ENCODE results near the gene AKR1C8.
"Not testable (repeated sequence)": the region's sequence is repeated elsewhere in the genome, so short reads cannot be mapped to it uniquely, and the experiment has no call there.

Gene AKR1C8

DNA sequence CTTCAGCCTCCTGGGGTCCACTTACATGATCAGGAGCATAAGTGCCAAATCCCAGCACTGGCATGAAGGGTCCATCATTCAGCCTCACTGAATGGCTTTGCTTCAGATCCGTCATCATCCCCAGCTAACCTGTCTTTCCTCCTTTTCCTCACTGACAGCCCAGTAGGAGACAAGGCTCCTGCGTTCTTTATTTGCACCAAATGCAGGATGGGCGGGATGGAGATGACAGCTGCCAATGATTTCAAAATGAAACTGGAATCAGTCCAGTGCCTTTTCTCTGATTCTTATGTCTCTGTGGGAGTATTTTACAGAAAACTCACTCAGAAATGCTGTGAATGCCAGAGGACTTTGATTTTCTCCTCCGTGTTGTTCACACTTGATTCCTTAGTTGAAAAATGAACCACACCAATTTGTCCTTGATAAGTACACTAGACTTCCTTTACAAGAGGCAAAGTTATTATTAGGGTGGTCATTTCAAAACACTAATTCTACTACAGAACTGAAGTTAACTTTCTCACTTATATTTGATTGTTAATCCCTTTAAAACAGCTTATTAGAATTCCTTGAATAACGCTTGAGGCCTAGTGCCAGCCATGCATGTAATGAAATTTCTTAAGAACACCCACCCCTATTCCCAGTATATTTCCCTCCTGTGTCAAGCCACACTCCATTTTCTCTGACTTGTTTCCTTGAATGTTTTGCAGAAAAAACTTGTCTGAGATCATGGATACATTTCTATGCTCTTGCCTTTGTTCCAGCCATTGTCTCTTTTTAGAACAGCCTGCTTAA lies at the start of gene AKR1C8:
AKR1C8 (minus strand) TSS at position 164 of the 789 bp plus-strand sequence; CDS start at position 118, 46 bp downstream.
- no peak within 1 kb of the TSS for H3K27ac ChIP-seq
- TF ChIP-seq, protein P1, sequence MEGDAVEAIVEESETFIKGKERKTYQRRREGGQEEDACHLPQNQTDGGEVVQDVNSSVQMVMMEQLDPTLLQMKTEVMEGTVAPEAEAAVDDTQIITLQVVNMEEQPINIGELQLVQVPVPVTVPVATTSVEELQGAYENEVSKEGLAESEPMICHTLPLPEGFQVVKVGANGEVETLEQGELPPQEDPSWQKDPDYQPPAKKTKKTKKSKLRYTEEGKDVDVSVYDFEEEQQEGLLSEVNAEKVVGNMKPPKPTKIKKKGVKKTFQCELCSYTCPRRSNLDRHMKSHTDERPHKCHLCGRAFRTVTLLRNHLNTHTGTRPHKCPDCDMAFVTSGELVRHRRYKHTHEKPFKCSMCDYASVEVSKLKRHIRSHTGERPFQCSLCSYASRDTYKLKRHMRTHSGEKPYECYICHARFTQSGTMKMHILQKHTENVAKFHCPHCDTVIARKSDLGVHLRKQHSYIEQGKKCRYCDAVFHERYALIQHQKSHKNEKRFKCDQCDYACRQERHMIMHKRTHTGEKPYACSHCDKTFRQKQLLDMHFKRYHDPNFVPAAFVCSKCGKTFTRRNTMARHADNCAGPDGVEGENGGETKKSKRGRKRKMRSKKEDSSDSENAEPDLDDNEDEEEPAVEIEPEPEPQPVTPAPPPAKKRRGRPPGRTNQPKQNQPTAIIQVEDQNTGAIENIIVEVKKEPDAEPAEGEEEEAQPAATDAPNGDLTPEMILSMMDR (conservative IDR thresholded peaks at IDR 0.05) = no peak

DNA sequence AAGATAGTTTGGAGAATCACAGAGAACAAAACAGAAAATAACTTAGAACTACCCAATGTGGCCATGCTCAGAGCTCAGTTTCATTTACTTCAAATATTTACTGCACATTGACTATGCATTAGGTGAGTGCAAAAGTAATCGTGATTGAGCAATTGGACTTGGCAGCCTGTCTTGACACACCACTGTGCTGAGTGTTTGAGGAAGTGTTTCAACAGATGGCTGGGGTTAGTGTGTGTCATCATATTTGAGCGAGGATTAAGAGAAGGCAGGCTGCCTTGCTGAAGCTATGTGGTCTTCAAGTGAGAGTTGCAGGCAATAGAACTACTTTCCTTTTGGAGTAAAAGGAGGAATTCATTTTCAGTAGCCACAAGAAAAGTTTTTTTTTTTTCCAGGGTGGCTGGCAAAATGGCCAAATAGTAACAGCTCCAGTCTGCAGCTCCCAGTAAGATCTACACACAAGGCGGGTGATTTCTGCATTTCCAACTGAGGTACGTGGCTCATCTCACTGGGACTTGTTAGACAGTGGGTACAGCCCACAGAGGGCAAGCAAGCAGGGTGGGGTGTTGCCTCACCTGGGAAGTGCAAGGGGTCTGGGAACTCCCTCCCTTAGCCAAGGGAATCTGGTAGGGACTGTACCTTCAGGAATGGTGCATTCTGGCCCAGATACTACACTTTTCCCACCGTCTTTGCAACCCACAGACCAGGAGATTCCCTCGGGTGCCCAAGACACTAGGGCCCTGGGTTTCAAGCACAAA lies 49.3 kb upstream of the AKR1C8 start:
- TF ChIP-seq, protein P1 (conservative IDR thresholded peaks at IDR 0.05) = no peak
- H3K27ac ChIP-seq = no peak overlapping the region

DNA sequence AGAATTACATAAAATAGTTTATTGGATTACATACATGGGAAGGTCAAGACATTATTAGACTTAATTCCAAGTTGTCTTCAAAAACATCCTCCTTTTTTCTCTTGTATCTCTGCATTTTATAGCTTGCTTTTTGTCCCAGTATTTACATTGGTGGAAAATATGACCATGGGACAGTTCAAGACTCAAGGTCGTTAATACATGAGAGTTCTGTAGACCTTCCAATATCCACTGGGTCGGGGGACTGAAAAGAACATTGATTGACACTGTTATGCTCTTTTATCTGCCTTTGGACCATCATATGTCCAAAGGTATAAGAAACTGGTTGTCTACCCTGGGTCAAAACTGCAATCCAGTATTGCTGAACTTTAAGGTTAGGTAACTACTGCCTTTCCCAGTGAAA lies 48.4 kb upstream of the AKR1C8 start:
- TF ChIP-seq, protein P1 (conservative IDR thresholded peaks at IDR 0.05) = no peak
- H3K27ac ChIP-seq = no peak overlapping the region

DNA sequence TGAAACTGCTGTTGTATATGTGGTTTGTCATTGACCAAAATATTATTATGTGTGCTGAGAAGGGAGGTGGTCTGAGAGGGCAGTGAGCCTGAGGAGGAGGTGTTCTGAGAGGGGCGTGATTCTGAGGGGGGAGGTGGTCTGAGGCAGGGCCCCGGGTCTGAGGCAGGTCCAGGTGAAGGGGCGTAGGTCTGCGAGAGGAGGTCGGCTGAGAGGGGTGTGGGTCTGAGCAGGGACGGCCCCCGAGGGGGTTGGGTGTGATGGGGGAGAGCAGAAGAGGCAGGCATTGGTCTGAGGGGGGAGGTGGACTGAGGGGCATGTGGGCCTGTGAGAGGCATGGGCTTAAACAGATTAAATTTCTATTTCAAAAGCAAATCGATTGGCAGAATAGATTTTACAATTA lies 44.1 kb upstream of the AKR1C8 start:
- TF ChIP-seq, protein P1 (conservative IDR thresholded peaks at IDR 0.05) = no peak
- H3K27ac ChIP-seq = no peak overlapping the region

DNA sequence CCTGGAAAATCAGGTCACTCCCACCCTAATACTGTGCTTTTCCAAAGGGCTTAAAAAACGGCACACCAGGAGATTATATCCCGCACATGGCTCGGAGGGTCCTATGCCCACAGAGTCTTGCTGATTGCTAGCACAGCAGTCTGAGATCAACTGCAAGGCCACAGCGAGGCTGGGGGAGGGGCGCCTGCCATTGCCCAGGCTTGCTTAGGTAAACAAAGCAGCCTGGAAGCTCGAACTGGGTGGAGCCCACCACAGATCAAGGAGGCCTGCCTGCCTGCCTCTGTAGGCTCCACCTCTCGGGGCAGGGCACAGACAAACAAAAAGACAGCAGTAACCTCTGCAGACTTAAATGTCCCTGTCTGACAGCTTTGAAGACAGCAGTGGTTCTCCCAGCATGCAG lies 38.0 kb upstream of the AKR1C8 start:
- H3K27ac ChIP-seq = not testable (repeated sequence)

DNA sequence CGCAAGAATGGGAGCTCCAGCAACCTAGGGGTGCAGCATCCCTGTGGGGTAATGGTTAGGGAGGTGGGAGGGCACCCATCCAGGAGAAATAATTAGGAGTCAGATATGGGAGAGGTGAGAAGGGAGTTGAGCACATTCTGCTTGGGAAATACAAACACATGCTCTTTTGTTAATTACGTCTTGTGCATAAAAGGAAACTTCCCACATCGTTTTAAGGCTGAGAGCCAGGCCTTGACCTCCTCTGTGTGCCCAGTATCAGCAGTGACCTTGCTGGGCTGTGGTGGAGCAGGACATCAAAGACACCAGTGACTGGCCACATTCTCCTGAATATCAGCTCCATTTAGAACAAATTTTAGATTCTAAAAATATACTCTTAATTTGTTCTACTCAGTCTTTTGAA lies 34.3 kb upstream of the AKR1C8 start:
- no peak overlapping the region for H3K27ac ChIP-seq
- TF ChIP-seq, protein P1 (conservative IDR thresholded peaks at IDR 0.05) = no peak

DNA sequence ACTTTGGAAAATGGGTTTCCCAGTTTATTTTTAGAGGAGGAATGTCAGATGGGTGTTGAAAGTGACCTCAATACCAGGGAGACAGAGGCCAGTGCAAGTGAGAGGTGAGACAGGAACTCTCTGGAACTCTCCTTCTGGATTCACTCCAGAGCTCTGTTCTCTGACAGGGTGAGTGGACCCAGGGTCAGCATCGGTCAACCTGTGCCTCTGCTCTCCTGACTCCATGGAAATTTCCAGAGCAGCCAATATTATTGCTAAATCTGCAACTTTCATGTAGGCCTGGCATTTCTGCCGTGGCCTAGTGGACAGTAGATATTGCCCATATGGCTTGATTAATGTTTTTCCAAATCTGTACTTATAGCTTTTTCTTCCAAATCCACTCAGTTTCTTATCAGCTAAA lies 31.9 kb upstream of the AKR1C8 start:
- TF ChIP-seq, protein P1 (conservative IDR thresholded peaks at IDR 0.05) = no peak
- no peak overlapping the region for H3K27ac ChIP-seq

All from VCaP (cell line).